OCI-M2 (cell line): ENCODE data around the gene GALNT9.
"Not testable (repeated sequence)": the region's sequence is repeated elsewhere in the genome, so short reads cannot be mapped to it uniquely, and the experiment has no call there.

Experiments
- DNase-seq: peaks from one replicate; lab custom pipeline; 2025; ENCODE audit not compliant: unreplicated experiment; lab: John Stamatoyannopoulos, UW

GALNT9 gene

DNA sequence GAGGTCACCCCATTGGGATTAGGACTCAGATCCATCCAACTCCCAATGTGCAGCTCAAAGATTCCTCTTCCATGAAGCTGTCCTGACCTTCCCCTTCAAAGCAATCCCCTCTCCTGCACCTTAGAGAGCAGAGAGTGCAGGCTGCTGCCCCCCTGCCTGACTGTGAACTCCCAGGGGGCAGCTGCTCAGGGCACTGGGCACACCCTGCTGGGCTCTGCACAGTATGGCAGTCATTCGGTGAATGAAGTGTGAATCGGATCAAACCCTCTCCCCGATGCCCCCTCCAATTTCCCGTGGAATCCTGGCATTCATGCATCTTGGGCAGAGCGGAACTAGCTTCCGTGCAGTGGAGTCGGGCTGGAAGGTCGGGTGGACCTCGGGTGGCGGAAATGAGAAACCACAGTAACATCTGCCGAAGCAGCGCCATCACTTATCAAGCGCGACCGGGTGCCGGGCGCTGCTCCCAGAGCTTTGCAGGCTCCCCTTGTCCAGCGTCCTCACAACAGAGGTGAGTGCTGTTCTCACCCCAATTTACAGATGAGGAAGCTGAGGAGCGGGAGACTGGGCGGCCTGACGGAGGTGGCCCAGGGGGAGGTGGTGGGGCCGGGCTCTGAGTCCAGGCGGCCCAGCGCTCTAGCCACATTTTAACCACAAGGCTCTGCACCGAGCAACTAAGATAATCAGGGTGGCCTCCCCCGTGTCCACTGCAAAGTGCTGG lies 14.7 kb downstream of the GALNT9 start:
- no peak for DNase-seq

DNA sequence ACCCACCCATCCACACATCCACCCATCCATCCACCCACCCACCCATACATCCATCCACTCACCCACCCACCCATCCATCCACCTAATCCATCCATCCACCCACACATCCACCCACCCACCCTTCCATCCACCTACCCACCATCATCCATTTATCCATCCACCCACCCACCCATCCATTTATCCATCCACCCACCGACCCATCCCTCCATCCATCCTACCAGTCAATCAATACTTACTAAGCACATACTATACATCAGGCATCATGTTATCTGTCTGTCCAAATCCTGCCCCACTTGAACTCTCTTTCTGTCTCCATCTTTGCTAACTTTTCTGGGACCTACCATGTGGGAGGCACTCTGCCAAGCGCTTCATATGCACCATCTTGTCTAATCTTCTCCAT lies 15.4 kb downstream of the GALNT9 start:
- DNase-seq, result no peak

DNA sequence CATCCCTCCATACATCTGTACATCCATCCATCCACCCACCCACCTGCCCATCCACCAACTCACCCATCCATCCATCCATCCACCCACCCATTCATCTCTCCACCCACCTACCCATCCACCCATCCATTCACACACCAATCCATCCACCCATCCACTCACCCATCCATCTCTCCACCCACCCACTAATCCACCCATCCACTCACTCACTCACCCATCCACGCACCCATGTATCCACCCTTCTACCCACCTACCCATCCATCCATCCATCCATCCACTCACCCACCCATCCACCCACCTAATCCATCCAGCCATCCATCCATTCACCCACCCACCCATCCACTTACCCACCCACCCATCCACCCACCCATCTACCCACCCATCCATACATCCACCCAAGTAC lies 16.2 kb downstream of the GALNT9 start:
- no peak for DNase-seq

DNA sequence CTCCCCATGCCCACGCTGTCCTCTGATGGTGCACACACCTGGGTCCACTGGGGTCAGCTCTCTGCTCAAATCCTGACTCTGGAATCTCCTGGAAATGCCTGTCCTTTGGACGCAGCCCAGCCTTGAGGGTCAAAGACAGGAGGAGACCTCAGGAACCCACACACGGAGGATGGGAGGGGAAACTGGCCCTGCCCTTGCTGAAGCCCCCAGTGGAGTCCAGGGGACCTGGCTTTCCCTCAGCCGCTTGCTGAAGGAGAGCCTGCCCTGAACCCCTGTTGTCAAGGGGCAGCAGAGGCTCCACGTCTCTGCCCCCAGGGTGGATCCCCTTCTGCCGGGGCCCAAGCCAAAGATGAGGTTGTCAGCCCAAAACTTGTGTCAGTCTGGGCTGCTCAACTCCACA lies 16.9 kb downstream of the GALNT9 start:
- no peak for DNase-seq

DNA sequence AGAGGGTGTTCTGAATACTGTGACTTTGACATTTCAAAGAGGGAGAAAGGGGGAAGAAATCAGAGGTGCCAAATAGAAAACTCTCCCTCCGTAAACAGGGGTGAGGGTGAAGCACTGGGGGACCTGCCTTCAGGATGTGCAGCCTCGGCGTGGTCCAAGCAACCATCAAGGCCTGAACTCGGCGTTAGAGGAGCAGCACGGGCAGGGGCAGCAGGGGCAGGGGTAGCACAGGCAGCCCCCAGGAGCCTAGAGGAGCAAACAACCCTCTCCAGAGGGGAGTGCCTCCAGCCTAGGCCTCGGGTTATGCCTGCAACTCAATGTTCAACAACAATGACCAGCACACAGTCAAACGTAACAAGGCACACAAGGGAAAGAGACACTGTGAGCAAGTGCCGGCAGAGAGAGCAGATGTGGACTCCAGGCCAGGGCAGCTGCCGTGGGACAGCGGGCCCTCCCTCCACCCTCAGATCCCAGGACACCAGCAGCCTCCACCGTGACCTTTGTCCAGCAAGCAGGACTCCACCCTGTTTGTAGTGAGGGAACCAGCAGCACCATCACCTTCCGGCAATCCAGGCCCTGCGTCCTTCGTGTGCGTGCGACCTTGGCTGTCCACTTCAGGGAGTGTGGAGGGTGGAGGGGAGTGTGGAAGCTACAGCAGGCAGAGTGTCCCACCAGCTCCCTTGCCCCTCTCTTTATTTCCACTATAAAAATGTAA lies 18.0 kb downstream of the GALNT9 start:
- no peak for DNase-seq

DNA sequence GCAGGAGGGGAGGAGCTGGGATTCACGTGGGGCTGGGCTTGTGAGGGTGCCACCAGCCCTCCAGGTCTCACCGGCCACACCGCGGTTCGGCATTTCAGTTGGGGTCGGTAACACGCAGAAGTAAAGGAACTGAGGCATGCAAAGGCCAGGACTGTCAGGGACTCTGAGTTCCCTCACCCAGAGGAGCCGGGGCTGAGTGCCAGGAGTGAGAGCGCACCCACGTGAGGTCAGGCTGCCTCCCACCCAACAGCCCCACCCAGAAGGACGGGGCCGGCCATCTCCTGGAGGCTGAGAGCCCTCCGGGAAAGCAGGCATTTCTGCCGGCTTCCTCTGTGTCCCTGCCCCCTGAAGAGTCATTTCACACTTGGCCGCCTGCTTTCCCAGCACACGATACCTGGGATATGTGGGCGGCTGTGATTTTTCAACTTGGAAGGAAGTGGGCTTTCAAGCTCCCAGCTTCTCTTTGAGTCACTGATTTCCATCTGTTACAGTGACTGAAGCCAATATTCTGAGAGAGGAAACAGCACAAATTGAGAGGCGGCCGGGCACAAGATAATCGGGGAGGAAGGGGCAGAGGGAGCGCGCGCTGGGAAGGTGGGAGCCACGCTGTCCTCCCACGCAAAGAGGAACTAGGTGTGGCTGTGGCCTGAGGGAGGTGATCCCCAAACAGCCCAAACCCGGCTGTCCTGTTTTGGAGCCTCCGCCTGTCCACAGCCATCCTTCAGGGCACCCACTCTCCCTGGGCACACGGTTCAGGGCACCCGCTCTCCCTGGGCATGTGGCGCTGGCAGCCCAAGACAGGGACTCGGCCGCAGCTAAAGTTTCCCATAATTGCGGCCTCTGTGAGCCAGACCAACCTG lies 19.0 kb downstream of the GALNT9 start:
- no peak for DNase-seq

DNA sequence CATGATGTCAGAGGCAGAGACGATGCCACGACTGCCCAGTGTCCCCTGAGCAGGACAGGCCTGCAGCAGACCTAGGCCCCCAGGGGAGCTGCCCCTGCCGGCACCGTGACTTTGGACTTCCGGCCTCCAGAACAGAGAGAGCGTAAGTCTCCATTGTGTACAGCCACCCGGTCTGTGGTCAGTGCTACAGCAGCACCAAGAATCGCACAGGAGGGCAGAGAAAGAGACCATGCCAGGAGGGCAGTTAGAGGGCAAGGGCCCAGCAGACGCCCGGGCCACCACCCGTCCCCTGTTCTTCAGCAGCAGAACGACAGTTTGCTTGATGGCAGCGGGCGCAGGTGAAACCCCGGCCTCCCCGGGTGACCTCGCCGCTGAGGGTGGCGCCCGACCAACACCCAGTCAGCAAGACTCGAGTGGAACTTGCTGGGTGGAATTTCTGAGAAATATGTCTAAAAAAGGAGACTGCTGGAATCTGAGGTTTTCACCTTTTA lies 19.7 kb downstream of the GALNT9 start:
- DNase-seq, result no peak

DNA sequence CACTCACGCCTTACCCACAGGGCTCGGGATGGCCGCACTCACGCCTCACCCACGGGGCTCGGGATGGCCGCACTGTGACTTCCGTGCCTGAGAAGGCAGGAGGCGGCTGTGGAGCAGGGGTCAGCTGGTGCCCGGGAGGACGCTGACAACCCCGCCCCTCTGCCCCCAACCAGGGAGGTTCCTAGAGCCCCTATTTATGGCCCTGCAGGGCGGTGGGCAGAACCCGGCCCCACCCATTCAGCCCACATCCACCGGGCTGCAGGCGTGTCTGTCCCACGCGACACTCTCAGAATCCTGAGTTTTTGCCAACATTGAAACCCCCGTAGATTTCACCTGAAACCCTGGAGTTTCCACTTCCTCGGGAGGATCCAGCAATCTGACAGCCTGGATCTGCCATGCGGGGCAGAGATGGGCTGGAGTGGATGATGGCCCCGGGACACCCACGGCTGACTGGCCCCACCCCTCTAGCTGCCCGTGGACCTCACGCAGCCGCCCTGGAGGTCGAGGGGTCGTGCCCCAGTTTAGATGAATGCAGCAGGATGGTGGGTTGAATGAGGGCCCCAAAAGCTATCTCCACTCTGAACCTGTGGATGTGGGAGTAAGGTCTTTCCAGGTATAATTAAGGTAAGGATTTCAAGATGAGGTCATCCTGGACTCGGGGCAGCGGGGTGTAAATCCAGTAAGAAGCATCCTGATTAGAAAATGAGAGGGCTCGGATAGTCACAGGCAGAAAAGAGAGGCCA lies 20.4 kb downstream of the GALNT9 start:
- DNase-seq, result no peak

DNA sequence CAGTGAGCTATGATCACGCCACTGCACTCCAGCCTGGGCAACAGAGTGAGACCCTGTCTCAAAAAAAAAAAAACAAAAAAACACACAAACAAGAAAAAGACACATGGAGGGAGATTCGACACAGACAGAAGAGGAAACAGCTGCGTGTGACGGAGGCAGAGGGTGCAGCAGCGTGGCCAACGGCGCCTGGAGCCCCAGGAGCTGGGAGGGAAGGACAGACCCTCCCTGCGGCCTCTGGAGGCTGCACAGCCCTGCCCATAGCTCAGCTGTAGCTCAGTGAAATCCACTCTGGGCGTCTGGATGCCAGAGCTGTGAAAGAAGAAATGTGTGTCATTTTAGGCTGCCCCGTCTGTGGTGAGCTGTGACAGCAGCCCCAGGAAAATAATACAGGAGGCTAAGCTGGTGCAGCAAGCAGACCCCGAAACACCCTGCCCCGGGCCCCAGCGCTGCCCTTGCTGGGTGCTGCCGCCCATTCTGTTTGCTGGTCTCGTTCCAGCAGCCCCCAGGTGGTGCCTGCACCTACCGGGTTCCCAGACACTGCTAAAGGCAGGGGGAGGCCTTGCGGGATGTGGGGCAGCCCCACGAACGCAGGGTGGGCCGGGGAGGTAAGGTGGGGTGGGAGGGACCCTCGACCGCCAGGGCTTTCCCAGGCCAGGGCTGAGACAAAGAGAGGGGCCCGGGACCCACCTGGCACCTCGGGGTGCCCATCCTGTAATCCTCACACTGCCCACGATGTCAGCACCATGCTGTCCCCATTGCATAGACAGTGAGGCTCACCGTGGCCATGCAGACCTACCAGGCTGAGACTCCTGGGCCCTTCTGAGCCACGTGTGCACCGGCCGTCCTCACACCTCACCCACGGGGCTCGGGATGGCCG lies 21.2 kb downstream of the GALNT9 start:
- no peak for DNase-seq

DNA sequence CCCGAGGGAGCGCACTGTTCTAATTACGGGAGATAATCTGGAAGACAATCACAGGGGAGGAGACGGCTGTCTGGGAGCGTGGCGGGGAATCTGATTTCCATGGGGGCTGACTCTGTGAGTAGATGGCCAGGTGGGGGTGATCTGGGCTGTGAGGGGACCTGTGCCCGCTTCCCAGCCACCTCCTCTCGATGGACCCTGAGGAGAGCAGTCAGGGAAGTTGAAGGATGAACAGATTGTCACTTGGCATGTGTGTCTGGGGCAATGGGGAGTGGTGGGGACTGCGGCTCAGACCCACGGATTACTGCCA lies 22.6 kb downstream of the GALNT9 start:
- DNase-seq, result no peak

DNA sequence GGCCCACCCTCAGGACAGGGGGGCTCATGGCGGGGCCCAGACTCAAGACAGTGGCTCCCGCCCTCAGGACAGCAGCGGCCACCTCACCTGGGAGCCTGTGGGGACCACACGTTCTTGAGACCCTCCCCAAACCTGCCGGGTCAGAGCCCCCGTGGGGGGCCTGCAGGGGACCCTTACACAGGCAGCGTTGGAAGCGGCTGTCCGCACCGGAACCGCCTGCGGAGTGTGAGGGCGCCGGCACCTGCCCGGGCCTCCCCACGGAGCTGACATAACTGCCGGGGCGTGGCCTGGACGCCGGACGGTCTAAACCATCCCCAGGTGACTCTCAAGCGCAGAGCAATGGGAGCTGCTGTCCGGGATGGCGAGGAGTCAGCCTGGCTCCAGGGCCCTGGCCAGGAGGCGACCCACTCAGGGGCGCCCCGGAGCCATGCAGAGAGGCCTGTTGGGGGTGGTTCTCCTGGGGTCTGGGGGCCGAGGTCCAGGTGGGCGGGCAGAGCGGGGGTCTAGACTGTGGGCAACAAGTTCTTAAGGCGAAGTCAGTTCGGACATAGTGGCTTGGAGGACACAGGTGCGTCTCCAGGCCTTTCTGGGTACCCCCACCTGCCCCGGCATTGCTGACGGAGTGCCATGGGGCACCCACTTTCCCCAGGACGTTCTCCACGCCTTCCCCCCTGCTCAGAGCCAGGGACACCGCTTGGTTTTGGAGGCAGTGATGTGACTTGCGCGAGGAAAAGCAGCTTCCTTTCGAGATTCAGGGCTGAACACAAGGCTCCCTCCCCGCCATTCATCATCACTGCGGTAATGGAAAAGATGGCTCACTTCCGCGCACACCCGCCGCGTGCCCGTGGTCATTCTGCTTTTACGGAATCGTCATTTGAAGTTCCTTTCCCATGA lies 23.2 kb downstream of the GALNT9 start:
- no peak for DNase-seq

DNA sequence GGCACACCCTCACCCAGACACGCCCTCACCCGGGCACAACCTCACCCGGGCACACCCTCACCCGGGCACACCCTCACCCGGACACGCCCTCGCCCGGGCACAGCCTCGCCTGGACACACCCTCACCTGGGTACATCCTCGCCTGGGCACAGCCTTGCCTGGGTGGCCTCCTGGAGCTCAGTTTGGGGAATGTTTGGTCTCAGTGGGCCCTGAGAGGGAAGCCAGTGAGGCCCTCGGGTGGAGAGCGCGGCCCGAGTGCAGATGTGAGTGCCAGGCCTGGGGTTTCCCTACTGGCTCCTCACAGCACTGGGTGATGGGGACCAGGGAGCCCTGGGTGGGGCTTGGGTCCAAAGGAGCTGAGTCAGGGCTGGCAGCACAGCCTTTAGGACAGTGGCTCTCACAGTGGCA lies 23.8 kb downstream of the GALNT9 start:
- no peak for DNase-seq

DNA sequence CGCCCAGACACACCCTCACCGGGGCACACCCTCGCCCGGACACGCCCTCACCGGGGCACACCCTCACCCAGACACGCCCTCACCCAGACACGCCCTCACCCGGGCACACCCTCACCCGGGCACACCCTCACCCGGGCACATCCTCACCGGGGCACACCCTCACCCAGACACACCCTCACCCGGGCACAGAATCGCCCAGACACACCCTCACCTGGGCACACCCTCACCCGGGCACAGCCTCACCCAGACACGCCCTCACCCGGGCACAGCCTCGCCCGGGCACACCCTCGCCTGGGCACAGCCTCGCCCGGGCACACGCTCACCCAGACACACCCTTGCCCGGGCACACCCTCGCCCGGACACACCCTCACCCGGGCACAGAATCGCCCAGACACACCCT lies 24.5 kb downstream of the GALNT9 start:
- DNase-seq, result not testable (repeated sequence)

DNA sequence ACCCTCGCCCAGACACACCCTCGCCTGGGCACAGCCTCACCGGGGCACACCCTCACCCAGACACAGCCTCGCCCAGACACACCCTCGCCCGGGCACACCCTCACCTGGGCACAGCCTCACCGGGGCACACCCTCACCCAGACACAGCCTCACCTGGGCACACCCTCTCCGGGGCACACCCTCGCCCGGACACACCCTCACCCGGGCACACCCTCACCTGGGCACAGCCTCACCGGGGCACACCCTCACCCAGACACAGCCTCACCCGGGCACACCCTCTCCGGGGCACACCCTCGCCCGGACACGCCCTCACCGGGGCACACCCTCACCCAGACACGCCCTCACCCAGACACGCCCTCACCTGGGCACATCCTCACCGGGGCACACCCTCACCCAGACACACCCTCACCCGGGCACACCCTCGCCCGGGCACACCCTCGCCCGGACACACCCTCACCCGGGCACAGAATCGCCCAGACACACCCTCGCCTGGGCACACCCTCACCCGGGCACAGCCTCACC lies 25.5 kb downstream of the GALNT9 start:
- not testable (repeated sequence) for DNase-seq

DNA sequence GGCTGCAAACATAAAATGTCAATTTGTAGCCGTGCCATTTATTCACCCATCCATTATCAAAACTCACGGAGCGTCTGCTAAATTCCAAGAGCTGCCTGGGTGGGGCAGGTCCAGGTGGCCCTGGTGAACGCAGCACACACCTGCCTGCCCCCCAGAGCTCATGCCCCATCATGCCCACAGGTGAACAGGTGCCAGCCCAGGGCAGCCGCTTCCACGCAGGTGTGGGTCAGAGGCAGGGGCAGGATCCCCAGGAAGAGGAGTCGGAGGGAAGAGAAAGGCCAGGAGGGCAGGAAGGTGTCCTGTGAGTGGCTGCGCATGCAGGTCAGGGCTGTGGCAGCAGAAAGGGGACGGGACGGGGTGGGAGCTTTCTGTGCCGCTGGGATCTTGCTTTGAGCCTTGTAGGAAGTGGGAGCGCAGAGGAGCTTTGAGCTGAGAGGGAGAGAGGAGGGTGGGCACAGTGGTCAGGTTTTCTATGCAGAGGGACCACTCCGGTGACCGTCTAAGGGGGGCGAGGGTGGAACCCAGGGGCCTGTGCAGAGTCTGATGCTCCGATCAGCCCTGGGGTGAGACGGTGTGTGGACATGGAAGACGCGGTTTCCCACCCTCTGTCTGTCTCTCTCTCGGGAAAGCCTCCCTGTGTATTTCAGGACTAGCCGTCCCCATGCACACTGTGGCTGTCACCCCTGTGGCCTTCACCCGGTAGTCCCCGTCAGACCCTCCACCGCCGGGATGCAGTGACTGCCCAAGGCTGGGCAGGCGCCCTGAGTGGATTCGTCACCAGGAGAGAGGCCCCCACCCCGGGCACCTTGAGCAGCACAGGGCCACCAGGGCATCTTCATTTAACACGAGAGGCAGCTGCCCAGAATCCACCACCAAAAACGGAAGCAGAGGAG lies 26.7 kb downstream of the GALNT9 start:
- no peak for DNase-seq

DNA sequence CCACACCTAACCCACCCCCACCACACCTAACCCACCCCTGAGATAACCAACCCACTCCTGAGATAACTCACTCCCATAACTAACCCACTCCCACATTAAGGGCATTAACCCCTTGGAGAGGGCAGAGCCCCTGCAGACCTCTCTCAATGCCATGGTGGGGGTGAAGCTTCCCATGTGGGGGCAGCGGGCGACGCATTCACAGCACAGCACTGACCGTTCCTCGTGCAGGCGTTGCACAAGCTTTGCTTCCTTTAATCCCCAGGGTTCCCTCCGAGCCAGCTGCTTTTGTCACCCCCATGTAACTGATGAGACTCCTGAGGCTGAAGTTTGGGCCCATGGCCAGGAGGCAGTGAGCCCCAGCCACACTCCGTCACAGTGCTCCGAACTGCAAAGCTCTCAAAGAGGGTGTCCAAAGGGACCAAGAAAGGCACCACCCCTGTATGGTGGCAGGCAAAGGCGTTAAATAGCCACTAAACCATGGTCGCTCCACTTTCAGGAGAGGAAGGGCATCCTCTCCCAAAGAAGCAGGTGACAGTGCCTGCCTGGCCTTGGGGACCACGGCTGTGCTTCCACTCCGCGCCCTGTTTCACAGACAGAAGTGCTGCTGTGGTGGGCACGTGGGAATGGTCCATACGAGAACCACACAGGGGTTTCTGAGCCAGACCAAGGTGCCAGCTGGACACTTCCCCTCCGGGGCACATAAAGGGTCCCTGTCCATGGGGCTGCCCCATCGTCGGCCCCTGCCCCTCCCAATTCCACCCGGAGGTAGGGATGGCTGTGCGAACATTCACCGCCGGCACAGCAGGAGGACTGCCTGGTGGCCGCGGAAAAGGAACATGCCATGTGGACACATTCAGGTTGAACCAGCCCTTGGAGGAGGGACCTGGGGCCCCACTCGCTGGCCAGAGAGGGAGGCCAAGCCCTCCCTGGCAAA lies 28.3 kb downstream of the GALNT9 start:
- DNase-seq, result no peak

DNA sequence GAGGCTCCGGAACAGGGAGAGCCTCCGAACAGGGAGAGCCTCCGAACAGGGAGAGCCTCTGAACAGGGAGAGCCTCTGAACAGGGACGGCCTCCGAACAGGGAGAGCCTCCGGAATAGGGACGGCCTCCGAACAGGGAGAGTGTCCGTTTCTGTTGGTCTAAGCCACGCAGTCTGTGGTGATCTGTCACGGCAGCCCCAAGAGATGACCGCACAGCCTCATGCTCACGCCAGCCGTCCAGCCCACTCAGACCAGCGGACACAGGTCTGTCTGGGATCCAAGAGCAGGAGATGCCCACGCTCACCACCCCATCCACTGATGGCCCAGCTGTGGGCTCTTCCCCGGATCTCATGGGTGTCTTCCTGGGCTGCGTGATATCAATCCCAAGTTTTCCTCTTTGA lies 33.3 kb downstream of the GALNT9 start:
- DNase-seq, result no peak
